T-helper 1 cell treated with Interleukin-12 subunit alpha and Interleukin-12 subunit beta and Interleukin-4 antibody, amounts not matched to agents 30 ng/mL and 1 ng/mL, for 36 hours (primary cell): ENCODE data around the gene LKAAEAR1. TPM values are rescaled to one million over a fixed set of nuclear protein-coding genes. Genes with fewer than 3 reads are reported as not detected.

Experiments used
- intact Hi-C: fragments of 100-400 bp; cut with micrococcal nuclease; formaldehyde crosslinking; loops from one replicate; pipeline ENCODE4 v1.15.1; 2024
- total RNA-seq: library from RNA; stranded (reverse); gene quantifications from 2 replicates; pipeline ENCODE4 v1.2.3, GENCODE V29; 2022

Gene LKAAEAR1
- total RNA-seq, 1 donor from 2014 or later, result not detected

- intact Hi-C loops, result no loop called here
Observed at GRCh38 chr20:64053841-64054661, 30.1 kb downstream of the LKAAEAR1 start.

GRCh38 chr20:64052987-64053840 is 31.0 kb downstream of the LKAAEAR1 start:
- intact Hi-C loops, result no loop called here

GRCh38 chr20:64052326-64052722 is 31.9 kb downstream of the LKAAEAR1 start:
- intact Hi-C loops, result no loop called here

GRCh38 chr20:64051561-64052325 is 32.5 kb downstream of the LKAAEAR1 start:
- intact Hi-C loops, result no loop called here

- intact Hi-C loops, result no loop called here
Observed at GRCh38 chr20:64051033-64051452, 33.2 kb downstream of the LKAAEAR1 start.

GRCh38 chr20:64050261-64051032 is 33.8 kb downstream of the LKAAEAR1 start:
- intact Hi-C loops, result no loop called here

GRCh38 chr20:64049878-64050260 is 34.3 kb downstream of the LKAAEAR1 start:
- intact Hi-C loops, result loop anchor here (1.0 kb wide), 1 partner anchor 11 kb away; no protein-coding TSS in a partner anchor

GRCh38 chr20:64049060-64049877 is 34.9 kb downstream of the LKAAEAR1 start, which contains the start of gene SOX18:
TSS of gene SOX18 (minus strand) at chr20:64049639. CDS start at chr20:64049516, 123 bp downstream.
- intact Hi-C loops, result loop anchor here (1.0 kb wide), 1 partner anchor 10 kb away; no protein-coding TSS in a partner anchor

GRCh38 chr20:64048402-64049044 is 35.7 kb downstream of the LKAAEAR1 start:
- intact Hi-C loops, result loop anchor here (1.0 kb wide), 1 partner anchor 9 kb away; no protein-coding TSS in a partner anchor

GRCh38 chr20:64047968-64048401 is 36.2 kb downstream of the LKAAEAR1 start:
- intact Hi-C loops, result no loop called here

- intact Hi-C loops, result no loop called here
Observed at GRCh38 chr20:64047046-64047389, 37.2 kb downstream of the LKAAEAR1 start.

- intact Hi-C loops, result no loop called here
Observed at GRCh38 chr20:64045346-64046011, 38.7 kb downstream of the LKAAEAR1 start.

- intact Hi-C loops, result no loop called here
Observed at GRCh38 chr20:64044484-64045247, 39.5 kb downstream of the LKAAEAR1 start.

GRCh38 chr20:64043768-64044167 is 40.4 kb downstream of the LKAAEAR1 start:
- intact Hi-C loops, result no loop called here

- intact Hi-C loops, result no loop called here
Observed at GRCh38 chr20:64042054-64042781, 42.0 kb downstream of the LKAAEAR1 start.

GRCh38 chr20:64041781-64042053 is 42.5 kb downstream of the LKAAEAR1 start:
- intact Hi-C loops, result no loop called here

GRCh38 chr20:64041040-64041780 is 43.0 kb downstream of the LKAAEAR1 start:
- intact Hi-C loops, result no loop called here
